Ishikawa (cell line): ENCODE results near the gene ACAA2.

Experiments
- CEBPB ChIP-seq: IDR thresholded peaks from 2 replicates; pipeline ENCODE4 v1.6.1; 2012
- EGR1 ChIP-seq: IDR thresholded peaks from 2 replicates; pipeline ENCODE4 v1.6.1; 2012
- EP300 ChIP-seq: IDR thresholded peaks from 2 replicates; pipeline ENCODE4 v1.6.1; 2012; ENCODE audit warnings: borderline replicate concordance
- FOXM1 ChIP-seq: IDR thresholded peaks from 2 replicates; pipeline ENCODE4 v1.6.1; 2012; ENCODE audit warnings: low read depth, borderline replicate concordance
- MAX ChIP-seq: IDR thresholded peaks from 2 replicates; pipeline ENCODE4 v1.6.1; 2012
- NFIC ChIP-seq: IDR thresholded peaks from 2 replicates; pipeline ENCODE4 v1.6.1; 2012
- RAD21 ChIP-seq: IDR thresholded peaks from 2 replicates; pipeline ENCODE4 v1.6.1; 2012; ENCODE audit warnings: low read depth
- REST ChIP-seq: IDR thresholded peaks from 2 replicates; pipeline ENCODE4 v1.6.1; 2012; ENCODE audit warnings: low read depth, mild to moderate bottlenecking
- TAF1 ChIP-seq: IDR thresholded peaks from 2 replicates; pipeline ENCODE4 v1.6.1; 2012; ENCODE audit warnings: low read depth, mild to moderate bottlenecking
- TCF12 ChIP-seq: IDR thresholded peaks from 2 replicates; pipeline ENCODE4 v1.6.1; 2012; ENCODE audit warnings: low read depth
- TEAD4 ChIP-seq: IDR thresholded peaks from 2 replicates; pipeline ENCODE4 v1.6.1; 2012
- USF1 ChIP-seq: IDR thresholded peaks from 2 replicates; pipeline ENCODE4 v1.6.1; 2012
- YY1 ChIP-seq: IDR thresholded peaks from 2 replicates; pipeline ENCODE4 v1.6.1; 2012; ENCODE audit warnings: low read depth

- no peak for TF ChIP-seq CEBPB
- TF ChIP-seq EP300, result no peak
- TF ChIP-seq USF1, result no peak
- TF ChIP-seq TAF1, result no peak
- no peak for TF ChIP-seq MAX
- no peak for TF ChIP-seq RAD21
- peak; percentile 51 for TF ChIP-seq NFIC
- TF ChIP-seq YY1, result no peak
- TF ChIP-seq FOXM1, result no peak
- no peak for TF ChIP-seq EGR1
- no peak for TF ChIP-seq REST
- no peak; the same call in 1 of the 2 replicates for TF ChIP-seq TEAD4
- TF ChIP-seq TCF12, result no peak
These were observed 17.5 kb downstream of the ACAA2 start for GRCh38 chr18:49795612-49796552.
